ENCODE data around the gene SRA1.

The SRA1 gene

DNA sequence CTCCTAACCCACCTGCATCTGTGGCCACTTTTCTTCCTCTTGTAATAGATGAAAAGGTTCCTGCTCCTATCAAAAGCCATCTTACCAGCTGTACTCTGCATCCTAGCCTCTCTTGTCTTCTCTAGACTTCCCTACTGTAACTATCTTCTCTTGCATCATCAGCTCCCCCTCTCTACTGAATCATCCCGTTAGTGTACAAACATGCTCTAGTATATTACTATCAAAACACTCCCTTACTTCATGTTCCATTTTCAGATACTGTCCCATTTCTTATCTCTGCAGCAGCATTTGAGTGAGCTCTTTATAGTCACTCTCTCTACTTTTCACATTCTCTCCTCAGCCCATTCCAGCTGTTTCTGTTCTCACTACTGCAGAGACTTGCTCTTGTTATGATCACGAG lies 2.8 kb downstream of the SRA1 start:
- in situ Hi-C loops (cut with MboI; ENCODE audit: low sequenced_read_pairs), result loop anchor here (25.0 kb wide), 1 partner anchor 1058 kb away; the partner anchor contains the start of gene DIAPH1

DNA sequence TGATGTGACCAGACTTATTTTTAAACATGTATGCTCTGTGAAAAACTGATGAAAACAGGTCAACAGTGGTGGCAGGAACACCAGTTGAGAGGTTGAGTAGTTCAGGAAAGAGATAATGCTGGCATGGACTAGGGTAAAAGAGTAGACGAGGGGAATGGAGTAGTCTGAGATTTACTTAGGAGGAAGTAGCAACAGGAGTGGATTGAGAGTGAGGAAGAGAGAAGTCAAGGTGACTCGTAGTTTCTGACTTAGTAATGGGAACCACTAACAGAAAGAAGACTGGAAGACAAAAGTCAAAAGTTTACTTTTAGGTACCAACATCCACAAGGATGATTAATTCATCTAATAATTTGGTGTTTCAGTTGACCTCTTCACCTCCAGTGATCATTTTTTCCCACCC lies 3.6 kb downstream of the SRA1 start:
- in situ Hi-C loops (cut with MboI; ENCODE audit: low sequenced_read_pairs), result loop anchor here (25.0 kb wide), 1 partner anchor 1059 kb away; the partner anchor contains the start of gene DIAPH1

DNA sequence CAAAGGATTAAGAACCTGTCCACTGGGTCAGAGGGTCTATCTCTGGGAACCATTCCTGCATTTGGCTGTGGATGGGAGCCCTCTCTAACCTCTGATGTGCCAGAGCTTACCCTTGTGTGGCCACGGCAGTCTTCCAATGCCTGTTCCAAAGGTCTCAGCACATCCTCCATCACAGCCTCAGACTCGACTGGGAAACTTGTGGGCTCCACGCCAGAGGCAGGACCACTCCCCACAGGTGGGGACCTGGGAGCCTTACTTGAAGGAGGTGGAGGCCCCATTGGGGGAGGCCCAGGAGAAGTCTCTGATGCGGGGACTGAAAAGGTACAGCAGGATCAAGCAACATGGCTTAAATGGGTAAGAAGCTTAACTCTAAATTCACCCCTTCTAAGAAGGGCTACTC lies 5.4 kb downstream of the SRA1 start:
- in situ Hi-C loops (cut with MboI; ENCODE audit: low sequenced_read_pairs), result loop anchor here (25.0 kb wide), 1 partner anchor 1060 kb away; the partner anchor contains the start of gene DIAPH1

GRCh38 chr5:140550147-140551079 lies 6.9 kb downstream of the SRA1 start:
- in situ Hi-C loops (cut with MboI; ENCODE audit: low sequenced_read_pairs), result loop anchor here (25.0 kb wide), 1 partner anchor 1062 kb away; the partner anchor contains the start of gene DIAPH1

- in situ Hi-C loops (cut with MboI; ENCODE audit: low sequenced_read_pairs), result loop anchor here (25.0 kb wide), 1 partner anchor 1063 kb away; the partner anchor contains the start of gene DIAPH1
Measured at GRCh38 chr5:140549237-140550144, 7.8 kb downstream of the SRA1 start.

GRCh38 chr5:140548791-140549190 lies 8.5 kb downstream of the SRA1 start:
- in situ Hi-C loops (cut with MboI; ENCODE audit: low sequenced_read_pairs), result no loop called here

DNA sequence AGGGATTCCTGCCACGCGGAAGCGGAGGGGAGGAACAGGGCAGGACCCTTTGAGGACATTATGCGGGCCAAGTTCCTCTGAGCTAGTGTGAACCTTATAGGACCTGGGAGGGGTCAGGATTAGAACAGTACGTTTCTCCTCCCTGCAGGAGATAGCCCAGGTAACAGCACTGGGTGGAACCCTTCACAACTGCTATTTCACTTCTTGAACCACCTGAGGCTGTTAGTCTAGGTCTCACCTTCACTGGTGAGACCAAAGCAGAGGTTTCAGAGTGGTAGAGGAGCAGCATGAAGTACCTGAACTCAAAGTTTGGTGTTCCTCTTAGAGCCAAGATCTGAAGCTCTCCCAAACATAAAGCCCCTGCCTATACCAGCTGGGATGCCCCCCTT lies 9.0 kb downstream of the SRA1 start:
- in situ Hi-C loops (cut with MboI; ENCODE audit: low sequenced_read_pairs), result no loop called here

- in situ Hi-C loops (cut with MboI; ENCODE audit: low sequenced_read_pairs), result no loop called here
Measured at GRCh38 chr5:140547508-140548299, 9.6 kb downstream of the SRA1 start, which contains the start of gene EIF4EBP3. EIF4EBP3 (plus strand) TSS chr5:140547662; CDS start chr5:140547738, 76 bp downstream.

DNA sequence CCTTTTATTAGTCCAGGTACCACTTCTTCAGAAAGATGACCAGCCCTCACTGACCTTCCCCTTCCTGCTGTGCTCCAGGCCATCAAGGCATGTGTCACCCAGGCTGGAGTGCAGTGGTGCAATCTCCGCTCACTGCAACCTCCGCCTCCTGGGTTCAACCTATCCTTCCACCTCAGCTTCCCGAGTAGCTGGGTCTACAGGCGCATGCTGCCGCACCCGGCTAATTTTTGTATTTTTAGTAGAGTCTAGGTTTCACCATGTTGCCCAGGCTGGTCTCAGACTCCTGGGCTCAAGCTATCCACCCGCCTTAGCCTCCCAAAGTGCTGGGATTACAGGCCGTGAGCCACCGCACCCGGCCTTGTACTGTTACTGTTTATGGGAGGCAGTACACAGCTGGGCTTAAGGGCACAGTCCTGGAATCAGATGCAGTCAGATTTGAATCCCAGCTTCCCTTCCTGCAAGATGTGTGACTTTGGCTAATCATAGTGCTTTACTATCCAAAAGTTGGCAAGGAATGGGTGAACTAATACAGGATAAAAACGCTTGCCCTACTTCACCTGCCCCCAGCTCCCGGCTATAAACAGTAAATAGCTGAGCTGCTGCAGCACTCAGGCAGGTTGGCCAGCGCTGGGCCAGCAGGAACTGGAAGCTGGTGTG lies 10.3 kb downstream of the SRA1 start:
- in situ Hi-C loops (cut with MboI; ENCODE audit: low sequenced_read_pairs), result no loop called here

DNA sequence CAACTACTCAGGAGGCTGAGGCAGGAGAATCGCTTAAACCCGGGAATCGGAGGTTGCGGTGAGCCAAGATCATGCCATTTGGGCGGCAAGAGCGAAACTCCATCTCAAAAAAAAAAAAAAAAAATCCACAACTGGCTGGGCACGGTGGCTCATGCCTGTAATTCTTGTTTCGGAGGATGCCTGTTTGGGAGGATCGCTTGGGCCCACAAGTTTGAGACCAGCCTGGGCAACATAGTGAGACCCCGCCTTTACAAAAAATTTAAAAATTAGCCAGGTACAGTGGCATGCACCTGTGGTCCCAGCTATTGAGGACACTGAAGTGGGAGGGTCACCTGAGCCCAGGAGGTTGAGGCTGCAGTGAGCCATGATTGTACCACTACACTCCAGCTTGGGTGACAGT lies 11.7 kb downstream of the SRA1 start:
- in situ Hi-C loops (cut with MboI; ENCODE audit: low sequenced_read_pairs), result no loop called here

DNA sequence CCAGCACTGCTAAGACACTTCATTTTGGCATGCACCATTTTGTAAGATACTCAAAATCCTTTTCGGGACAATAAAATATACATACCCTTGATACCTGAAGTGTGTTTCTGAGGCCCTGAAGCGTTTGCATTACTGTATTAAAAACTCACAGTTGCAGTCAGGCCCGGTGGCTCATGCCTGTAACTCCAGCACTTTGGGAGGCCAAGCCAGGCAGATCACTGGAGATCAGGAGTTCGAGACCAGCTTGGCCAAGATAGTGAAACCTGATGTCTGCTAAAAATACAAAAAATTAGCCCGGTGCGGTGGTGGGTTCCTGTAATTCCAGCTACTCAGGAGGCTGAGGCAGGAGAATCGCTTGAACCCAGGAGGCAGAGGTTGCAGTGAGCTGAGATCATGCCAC lies 12.3 kb downstream of the SRA1 start:
- in situ Hi-C loops (cut with MboI; ENCODE audit: low sequenced_read_pairs), result no loop called here

DNA sequence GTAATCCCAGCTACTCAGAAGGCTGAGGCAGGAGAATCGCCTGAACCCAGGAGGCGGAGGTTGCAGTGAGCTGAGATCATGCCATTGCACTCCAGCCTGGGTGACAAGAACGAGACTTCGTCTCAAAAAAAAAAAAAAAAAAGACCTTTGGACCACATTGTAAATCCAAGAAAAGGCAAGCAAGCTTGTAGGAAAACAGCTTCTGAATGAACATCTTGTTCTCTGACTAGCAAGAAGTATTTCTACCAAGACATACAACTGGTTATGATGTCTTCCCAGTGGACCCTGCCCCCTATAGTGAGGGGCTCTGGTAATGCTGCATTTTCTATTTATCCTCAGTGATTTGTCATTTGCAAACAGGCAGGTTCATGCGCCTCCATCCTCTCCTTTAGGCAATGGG lies 14.3 kb downstream of the SRA1 start:
- in situ Hi-C loops (cut with MboI; ENCODE audit: low sequenced_read_pairs), result no loop called here

DNA sequence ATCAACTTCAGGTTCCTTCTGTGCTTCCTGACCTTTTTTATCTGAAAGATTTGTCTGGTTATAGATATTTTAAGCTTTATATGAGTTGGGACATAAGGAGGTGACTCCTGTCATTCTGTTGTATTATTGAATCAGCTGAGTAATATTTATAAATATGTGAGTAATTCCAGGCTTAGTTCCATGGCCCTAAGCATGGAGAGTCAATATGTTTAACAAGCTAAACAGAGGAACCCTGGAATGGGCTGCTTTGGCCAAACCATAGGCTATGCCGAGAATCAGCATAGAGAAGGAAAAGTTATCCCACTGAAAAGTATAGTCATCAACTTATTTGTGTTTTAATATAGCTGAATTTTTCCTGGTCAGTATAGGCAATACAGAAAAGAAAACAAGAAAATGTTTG lies 17.0 kb downstream of the SRA1 start:
- in situ Hi-C loops (cut with MboI; ENCODE audit: low sequenced_read_pairs), result no loop called here

DNA sequence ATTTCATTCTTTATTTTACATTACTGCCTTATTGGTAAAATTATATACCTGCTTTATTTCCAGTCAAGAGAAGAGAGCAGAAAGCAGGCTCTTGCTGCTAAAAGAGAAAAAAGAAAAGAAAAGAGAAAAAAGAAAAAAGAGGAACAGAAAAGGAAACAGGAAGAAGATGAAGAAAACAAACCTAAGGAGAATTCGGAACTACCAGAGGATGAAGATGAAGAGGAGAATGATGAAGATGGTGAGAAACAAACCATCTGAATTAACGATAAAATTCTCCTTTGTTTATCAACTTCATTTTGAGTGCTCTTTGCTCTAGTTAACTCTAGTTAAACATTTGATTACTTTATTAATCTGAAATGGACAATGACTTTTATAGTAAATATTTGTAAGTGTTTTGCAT lies 33.3 kb downstream of the SRA1 start:
- in situ Hi-C loops (cut with MboI; ENCODE audit: low sequenced_read_pairs), result no loop called here

DNA sequence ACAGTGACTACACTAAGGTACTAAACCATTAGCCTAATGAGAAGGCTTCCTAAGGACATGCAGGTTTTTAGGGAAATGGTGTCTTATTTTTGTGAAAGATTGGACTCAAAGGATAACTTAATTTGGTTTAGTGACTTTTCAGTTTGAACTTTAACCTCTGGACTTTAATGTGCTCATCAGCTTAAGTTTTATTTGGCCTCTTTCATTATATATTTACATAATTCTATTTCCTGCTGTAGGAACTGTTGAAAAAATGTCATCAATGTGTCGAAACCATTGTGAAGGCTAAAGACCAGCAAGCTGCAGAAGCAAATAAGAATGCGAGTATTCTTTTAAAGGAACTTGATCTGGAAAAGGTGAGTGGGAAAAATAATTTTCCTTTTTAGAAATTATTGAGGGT lies 44.1 kb downstream of the SRA1 start:
- in situ Hi-C loops (cut with MboI; ENCODE audit: low sequenced_read_pairs), result no loop called here

- in situ Hi-C loops (cut with MboI; ENCODE audit: low sequenced_read_pairs), result no loop called here
Measured at GRCh38 chr5:140509898-140510297, 47.4 kb downstream of the SRA1 start.

GRCh38 chr5:140502834-140503233 lies 54.4 kb downstream of the SRA1 start:
- in situ Hi-C loops (cut with MboI; ENCODE audit: low sequenced_read_pairs), result no loop called here

Measured in HL-60/S4 (cell line).